GM12864 (cell line): ENCODE data around the gene PDCD1LG2.

Experiments used
- DNase-seq: peaks from one replicate; pipeline ENCODE4 v3.0.0-alpha.2; 2011; ENCODE audit warnings: low read depth
- H3K4me3 ChIP-seq: 2 replicates; pipeline ENCODE4 v1.5.1; 2011; ENCODE audit warnings: mild to moderate bottlenecking, low read depth, low read length, control low read depth
- TF ChIP-seq, protein P1 (sequence below): IDR thresholded peaks from 2 replicates; pipeline ENCODE4 v1.5.1; 2011; ENCODE audit warnings: low read depth, mild to moderate bottlenecking, moderate library complexity, low read length, control low read depth, inconsistent platforms; ENCODE audit errors: missing control alignments

The PDCD1LG2 gene

DNA sequence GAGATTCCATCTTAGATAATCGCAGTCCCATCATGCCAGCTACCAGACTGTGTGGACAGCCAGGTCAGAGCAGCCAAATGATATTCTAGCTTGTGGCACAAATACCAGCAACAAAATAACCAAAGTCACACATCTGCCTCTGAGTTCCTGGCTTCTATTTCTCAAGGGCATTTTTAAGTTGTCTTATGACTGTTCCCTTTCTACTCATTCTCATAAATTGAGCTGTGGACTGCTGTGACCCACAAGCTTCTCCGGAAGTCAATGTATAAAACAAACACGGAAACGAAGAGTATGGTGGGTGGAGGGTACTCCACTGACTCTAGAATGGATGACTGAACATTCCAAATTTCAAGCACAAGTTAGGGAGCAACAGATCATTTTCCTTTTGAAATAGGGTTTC, 43.9 kb downstream of the PDCD1LG2 start:
- H3K4me3 ChIP-seq: no peak overlapping the region
- DNase-seq: no peak
- TF ChIP-seq, protein P1, sequence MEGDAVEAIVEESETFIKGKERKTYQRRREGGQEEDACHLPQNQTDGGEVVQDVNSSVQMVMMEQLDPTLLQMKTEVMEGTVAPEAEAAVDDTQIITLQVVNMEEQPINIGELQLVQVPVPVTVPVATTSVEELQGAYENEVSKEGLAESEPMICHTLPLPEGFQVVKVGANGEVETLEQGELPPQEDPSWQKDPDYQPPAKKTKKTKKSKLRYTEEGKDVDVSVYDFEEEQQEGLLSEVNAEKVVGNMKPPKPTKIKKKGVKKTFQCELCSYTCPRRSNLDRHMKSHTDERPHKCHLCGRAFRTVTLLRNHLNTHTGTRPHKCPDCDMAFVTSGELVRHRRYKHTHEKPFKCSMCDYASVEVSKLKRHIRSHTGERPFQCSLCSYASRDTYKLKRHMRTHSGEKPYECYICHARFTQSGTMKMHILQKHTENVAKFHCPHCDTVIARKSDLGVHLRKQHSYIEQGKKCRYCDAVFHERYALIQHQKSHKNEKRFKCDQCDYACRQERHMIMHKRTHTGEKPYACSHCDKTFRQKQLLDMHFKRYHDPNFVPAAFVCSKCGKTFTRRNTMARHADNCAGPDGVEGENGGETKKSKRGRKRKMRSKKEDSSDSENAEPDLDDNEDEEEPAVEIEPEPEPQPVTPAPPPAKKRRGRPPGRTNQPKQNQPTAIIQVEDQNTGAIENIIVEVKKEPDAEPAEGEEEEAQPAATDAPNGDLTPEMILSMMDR: no peak

DNA sequence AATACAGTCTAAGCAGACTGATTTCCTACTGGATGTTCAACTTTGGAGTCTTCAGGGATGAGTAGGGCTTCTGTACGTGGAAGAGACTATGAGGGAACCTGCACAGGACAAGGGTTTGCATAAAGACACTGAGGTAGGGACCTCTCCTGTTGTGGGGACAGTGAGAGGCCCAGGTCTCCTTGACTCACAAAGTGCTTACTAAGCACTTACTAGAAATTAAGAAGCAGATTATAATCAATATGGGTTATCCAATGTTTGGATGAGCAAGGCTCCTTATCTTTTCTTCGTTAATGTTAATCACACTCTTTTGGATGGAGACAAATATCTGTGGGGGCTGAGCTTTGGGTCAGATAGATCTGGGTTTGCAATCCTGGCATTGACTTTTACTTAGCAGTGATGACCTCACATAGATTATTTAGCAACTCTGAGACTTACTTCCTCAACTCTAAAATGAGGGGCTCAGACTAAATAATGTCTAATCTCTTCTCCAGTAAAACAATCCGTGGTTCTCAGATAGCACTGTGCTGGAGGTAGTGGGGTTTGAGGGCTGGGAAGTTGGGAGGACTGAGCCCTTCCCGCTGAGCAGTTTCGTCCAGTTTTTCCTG, 45.9 kb downstream of the PDCD1LG2 start:
- H3K4me3 ChIP-seq: no peak overlapping the region
- DNase-seq: no peak
- TF ChIP-seq, protein P1: no peak

GRCh38 chr9:5557606-5558587, 47.6 kb downstream of the PDCD1LG2 start:
- H3K4me3 ChIP-seq: no peak overlapping the region
- peak; percentile 57 for DNase-seq
- TF ChIP-seq, protein P1: no peak

DNA sequence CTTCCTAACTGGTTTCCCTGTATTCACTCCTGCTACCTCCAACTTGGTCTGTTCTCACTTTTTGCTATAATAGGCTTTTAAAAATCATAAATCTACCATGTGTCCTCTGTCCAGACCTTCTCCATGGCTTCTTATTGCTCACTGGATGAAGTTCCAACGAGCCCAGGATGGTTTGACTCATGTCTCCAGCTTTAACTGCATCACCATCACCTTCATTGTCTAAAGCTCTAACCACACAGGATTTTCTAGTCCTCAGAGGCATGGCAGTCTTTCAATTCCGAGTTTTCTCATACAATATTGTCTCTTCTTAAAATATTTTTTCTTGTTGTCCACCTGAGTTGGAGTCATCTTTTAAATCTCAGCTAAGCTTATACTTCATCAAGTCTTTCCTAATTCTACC, 49.3 kb downstream of the PDCD1LG2 start:
- no peak for DNase-seq
- no peak overlapping the region for H3K4me3 ChIP-seq
- TF ChIP-seq, protein P1: no peak

- DNase-seq: no peak
- H3K4me3 ChIP-seq: no peak overlapping the region
- TF ChIP-seq, protein P1: no peak
These were observed 50.2 kb downstream of the PDCD1LG2 start for GRCh38 chr9:5560443-5561100.

DNA sequence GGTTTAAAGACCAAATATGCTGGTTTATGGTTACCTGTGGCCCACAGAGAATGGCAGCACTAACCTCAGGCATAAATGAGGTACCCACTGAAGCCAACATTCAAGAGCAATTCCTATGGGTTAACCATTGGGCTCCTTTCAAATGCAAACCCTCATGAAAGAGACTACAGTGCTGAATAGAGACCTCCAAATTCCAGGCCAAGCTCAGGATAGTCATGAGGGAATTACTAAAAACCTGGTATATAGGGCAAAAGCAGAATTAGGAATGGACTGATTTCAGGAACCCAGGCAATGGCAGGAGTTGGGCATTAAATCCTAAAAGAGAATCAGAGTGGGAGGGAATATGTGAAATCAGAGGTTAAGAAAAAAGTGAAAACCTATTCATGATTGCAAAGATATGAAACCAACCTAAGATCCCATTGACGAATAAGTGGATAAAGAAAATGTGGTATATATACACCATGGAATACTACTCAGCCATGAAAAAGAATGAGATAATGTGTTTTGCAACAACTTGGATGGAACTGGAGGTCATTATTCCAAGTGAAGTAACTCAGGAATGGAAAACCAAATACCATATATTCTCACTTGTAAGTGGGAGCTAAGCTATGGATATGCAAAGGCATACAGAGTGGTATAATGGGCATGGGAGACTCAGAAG, 51.6 kb downstream of the PDCD1LG2 start:
- TF ChIP-seq, protein P1: no peak
- DNase-seq: no peak
- H3K4me3 ChIP-seq: no peak overlapping the region
